DMS79 (cell line): ENCODE data around the gene MRGPRG.

Experiments
- DNase-seq: peaks from one replicate; lab custom pipeline; 2025; lab: John Stamatoyannopoulos, UW

Gene MRGPRG

GRCh38 chr11:3225826-3226750 lies 7.5 kb upstream of the MRGPRG start:
- no peak for DNase-seq

DNA sequence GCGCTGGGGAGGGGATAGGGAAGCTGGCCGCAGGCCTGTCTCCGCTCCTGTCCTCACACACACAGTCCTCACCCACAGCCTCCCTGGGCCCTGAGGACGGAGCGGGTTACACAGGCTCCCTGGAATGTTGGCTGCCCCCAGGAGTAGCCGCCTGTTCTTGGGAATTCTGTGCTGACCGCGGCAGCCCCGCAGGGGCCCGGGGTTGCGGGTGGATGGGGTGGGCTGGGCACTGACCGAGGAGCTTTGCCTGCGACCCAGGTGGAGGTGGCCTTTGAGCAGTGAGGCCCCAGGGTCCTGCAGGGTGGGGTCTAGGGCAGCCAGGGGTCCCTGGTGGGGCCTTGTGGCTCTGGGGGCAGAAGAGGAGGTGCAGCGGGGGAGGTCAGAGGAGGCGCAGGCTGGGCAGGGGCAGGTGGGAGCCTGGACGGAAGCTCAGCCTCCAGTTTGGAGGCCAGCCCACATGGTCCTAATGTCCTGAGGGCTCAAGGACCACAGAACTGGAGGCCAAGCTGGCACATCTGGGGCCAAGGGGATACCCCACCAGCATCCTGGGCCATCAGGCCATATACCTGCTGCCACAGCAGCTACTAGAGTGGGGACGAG lies 6.6 kb upstream of the MRGPRG start:
- DNase-seq, result no peak

GRCh38 chr11:3224401-3225057 lies 5.9 kb upstream of the MRGPRG start:
- DNase-seq, result no peak

DNA sequence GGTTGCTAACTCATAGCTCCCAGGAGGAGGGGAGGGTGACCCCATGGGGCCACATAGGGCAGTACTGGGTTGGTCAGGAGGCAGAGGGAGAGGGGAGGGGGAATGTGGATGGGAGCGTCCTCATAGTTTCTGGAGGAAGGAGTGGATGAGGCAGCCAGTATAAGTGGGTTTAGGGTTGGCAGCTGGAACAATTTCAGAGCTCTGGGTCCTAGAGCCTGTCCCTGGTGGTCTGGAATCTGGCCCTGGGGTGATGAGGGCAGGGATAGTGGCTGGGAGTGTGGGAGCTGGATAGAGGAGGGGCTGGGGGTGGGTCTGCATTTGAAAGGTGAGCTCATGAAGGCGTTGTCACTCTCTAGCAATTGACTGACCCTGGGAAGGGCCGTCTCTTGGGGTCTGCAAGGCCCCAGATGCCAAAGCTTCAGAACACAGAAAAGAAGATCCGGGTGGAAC lies 5.3 kb upstream of the MRGPRG start:
- DNase-seq, result no peak

DNA sequence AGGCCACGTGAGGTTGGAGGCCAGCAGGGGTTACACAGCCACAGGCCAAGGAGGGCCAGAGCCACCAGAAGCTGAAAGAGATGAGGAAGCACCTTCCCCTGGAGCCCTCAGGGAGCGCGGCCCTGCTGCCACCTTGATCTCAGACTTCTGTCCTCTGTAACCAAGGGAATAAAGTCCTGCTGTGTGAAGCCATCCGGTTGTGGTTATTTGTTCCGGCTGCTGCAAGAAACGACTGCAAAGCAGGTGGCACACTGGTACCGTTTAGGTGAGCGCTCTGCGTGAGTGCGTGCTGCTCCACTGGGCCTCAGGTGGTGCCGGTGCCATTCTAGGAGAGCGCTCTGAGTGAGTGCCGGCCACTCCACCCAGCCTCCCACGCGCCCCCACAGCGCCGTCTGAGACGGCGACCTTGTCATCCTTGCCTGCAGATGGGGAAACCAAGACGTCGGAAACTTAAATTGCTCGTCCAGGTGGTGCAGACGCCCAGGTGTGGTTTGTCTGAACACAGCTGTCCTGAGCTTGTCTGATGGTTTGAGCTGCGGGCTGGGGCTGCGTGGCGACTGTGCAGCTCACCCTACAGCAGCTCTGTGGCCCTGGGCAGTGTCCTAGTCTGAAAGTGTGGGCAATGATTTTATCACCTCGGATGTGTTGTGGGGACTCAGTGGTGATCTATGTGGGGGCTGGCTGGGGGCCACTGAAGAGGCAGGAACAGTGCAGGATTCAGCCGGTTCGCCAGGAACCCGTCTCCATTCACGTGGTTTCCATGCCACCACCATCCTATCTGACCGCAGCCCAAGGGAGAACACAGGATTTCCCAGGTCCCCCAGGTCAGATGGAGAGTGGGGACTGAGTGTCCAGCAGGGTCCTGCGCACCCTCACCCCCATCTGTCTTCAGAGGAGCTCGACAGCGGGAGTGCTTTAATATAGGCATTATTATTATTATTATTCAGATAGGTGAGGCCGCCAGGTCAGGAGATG lies 4.6 kb upstream of the MRGPRG start:
- peak; percentile 5 for DNase-seq

DNA sequence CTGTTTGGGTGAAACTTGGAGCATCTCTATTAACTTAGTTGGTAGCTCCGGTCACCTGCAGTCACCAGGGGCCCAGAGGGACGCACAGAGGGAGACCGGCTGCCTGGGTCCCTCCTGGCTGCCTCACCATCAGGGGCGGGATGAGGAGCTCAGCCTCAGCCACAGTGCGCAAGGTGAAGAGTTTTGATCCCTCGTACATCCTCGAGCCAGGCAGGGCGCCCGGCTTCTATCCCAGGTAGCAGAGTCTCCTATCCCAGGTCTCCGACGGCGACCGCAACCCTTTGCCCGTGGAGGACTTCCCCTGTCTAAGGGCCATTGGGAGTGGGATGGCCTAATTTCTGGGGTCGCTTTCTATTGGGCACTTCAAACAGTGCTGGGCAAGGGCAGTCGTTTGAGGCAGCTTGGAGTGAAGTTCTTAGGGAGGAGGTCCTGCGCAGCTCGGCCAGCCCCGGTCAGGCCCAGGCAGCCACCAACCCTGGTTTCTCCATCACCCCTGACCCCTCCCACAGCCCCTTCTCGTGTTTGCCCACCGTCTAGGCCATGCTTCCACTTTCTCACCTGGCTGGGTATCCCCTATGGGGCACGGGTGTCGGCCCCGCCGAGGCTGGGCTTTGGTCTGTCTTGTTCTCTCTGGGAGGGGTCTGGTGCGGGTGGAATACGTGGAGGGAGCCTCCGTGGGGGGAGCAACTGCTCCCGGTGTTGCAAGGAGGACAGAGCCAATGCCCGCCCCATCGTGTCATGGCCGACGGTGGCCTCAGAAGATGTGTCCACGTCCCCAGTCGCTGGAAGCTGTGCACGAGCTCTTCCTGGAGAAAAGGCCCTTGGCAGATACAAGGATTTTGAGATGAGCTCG lies 3.6 kb upstream of the MRGPRG start:
- no peak for DNase-seq

GRCh38 chr11:3221408-3222002 lies 2.9 kb upstream of the MRGPRG start:
- no peak for DNase-seq

DNA sequence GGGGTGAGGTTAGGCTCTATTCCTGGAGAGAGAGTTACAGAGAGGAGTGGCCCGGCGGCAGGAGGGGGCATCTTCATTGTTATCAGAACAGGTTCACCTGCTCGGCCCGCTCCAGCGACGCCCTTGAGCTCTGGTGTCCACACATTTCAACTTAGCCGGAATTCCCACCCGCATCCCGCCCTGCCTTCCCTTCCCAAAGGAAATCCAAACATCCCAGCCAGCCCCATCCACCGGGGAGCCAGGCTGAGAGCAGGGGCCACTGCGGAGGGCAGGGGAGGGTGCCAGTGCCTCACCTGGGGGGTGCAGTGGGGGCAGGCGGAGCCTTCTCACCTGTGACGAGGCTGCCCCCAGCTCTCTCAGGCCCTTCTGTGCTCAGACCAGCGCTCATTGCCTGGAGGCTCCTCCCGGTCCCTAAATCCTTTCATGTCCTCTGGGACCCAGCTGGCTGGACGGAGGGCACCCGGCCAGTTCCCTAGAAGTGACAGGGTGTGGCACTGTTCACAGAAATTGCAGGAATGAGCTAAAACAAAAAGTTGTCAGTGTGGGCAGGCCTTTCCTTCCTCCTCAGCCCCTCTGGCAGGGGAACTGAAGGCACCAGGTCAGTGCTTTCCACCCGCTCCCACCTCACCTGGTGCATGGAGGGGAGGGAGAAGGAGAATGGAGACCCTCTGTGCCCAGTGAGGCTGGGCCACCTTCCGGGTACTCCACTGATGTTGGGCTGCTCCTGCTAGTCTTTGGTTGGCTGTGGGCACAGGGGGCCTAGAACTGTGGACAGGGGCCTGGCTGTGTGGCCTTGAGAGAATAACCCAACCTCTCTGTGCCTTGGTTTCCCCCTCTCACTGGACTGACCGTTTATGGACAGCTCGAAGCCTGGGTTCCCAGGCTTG lies 2.2 kb upstream of the MRGPRG start:
- DNase-seq, result no peak

DNA sequence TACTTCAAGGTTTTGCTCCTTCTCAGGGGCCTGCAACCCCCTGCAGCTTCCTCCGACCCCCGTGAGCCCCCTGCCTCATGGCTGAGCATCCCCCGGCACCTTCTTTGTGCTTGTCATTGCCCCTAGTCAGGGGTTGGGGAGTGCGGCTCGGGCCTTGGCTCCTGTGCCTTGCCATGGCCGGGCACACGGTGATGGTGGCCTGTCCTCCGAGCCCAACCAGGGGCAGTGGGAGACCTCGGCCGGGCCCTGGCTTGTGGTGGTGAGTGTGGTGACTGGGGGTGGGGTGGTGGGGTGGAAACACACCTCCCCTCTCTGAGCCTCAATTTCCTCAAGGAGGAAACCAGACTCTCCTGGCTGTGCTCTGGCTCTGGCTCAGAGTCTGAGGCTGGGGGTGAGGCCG lies 1.5 kb upstream of the MRGPRG start:
- no peak for DNase-seq

DNA sequence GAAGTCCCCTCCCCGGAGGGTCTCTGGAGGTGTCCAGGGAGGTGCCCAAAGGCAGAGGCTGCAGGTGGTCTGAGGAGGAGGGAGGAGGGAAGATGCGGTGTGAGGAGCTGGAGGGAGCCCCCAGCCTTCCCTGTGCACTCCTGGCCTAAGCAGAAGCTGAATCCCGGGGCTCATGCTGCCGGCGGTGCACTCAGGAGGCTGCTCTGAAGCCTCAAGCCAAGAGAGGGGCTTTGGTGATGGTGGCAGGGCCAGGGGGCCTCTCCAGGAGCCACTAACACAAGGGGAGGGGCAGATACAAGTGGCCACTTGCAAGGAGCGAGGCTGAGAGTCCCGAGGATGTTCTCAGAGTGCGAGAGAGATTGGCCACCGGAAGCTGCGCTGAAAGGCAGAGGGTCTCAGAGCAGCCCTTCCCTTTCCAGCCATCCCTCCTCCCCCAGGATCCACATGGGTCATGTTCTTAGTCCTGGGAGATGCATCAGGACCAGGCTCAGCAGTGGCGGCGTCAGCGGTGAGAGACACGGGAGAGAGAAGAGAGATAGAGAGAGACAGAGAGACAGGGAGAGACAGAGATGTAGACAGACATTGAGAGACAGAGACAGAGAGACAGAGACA lies 774 bp upstream of the MRGPRG start:
- no peak for DNase-seq

GRCh38 chr11:3217818-3218482 lies 663 bp downstream of the MRGPRG start:
- no peak for DNase-seq

- DNase-seq, result no peak
Observed at GRCh38 chr11:3216027-3216525, 2.5 kb downstream of the MRGPRG start.

GRCh38 chr11:3215346-3216026 lies 3.1 kb downstream of the MRGPRG start:
- DNase-seq, result no peak

DNA sequence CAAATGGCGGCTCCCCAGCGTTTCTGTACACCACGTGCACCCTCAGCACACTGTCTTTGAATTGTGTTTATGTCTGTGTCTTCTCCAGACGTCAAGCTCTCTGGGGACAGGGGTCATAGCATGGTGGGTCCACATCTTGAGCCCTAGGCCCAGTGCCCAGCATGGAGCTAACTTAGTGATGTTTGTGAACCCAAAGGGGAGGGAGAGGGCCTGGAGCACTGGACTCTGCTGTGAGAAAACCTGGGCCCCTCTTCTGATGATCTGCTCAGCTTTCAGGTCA lies 4.3 kb downstream of the MRGPRG start:
- DNase-seq, result no peak

DNA sequence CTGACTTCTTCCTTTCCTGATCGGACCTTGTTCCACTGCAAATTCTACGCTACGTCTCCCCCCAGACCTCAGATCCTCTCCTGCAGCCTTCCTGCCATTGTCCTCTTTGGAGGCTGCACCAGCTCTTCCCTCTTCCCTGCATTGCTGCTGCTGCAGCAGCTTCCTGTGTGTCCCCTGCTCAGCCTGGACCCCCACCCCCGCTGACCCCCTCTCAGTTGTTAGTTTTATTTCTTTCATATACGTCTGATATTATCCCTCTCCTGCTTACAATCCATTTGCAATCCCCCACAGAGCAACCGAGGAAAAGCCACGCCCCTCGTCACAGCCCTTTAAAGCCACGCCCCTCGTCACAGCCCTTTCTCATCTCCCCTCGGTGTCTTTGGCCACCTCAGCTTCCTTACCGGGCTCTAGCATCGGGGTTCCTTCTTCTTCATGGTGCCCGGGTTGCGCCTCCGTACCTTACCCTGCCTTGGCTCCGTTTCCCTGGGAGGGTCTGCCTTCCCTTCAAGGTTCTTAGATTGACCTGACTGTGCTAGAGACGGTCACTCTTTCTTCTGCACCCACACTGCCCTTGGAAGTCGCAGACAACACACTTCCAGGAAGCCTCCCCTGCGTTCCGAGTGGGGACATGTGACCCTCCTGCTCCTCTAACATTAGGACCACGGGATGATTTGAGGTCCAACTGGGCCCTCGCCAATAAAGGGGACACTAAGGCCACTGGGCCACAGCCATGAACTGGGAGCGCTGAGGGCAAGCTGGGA lies 4.8 kb downstream of the MRGPRG start:
- DNase-seq, result no peak

- no peak for DNase-seq
Observed at GRCh38 chr11:3208272-3208671, 10.3 kb downstream of the MRGPRG start.
